SK-N-SH (cell line): ENCODE results near the gene OTOP2. TPM values are rescaled to one million over a fixed set of nuclear protein-coding genes. Genes with fewer than 3 reads are reported as not detected.

Experiments
- CTCF ChIA-PET: fragments of 300-600, 350-600 bp; formaldehyde crosslinking; extraction: SDS; loops from one replicate; lab custom pipeline; 2021; lab: Yijun Ruan, JAX
- POLR2A ChIA-PET: fragments of 350-600 bp; sonication (Branson Sonifier 250); formaldehyde crosslinking; extraction: SDS; loops from one replicate; lab custom pipeline; 2020; ENCODE audit warnings: antibody characterized with exemption, inconsistent platforms; lab: Yijun Ruan, JAX
- DNase-seq: peaks from one replicate; pipeline ENCODE4 v3.0.0; 2012
- H2AFZ ChIP-seq: fragments of 200-600 bp; sonication (generic); 2 replicates; pipeline ENCODE4 v1.8.1; 2016; ENCODE audit warnings: antibody characterized with exemption, mild to moderate bottlenecking, low read depth
- H3F3A ChIP-seq: fragments of 200-600 bp; sonication (generic); replicated peaks from 2 replicates; pipeline ENCODE3; 2016; ENCODE audit warnings: antibody characterized with exemption, mild to moderate bottlenecking; ENCODE audit not compliant: insufficient read depth
- H3K27ac ChIP-seq, 2 experiments: fragments of 200-500 bp in 1 of 2; fragments of 200-600 bp in 1 of 2; sonication (Bioruptor generic) in 1 of 2; sonication (generic), shearing (Covaris generic) in 1 of 2; 2 replicates each; pipeline versions ENCODE4 v1.5.1 to v1.6.1; 2014 to 2016; ENCODE audit warnings: low read depth in 2 of 2, inconsistent platforms in 1 of 2, low read length in 1 of 2, mild to moderate bottlenecking in 1 of 2, mixed read lengths in 1 of 2
- H3K27me3 ChIP-seq: fragments of 200-600 bp; sonication (generic), shearing (Covaris generic); 2 replicates; pipeline ENCODE4 v1.6.1; 2016; ENCODE audit warnings: mixed run types; ENCODE audit not compliant: insufficient read depth
- H3K36me3 ChIP-seq, 2 experiments: fragments of 200-500 bp in 1 of 2; fragments of 200-600 bp in 1 of 2; sonication (Bioruptor generic) in 1 of 2; sonication (generic) in 1 of 2; replicated peaks in 1 of 2; 2 replicates each; pipeline versions ENCODE3 to v1.5.1; 2014 to 2016; ENCODE audit warnings: low read length in 1 of 2, mild to moderate bottlenecking in 1 of 2; ENCODE audit not compliant: insufficient read depth in 2 of 2, control insufficient read depth in 1 of 2
- H3K4me1 ChIP-seq, 2 experiments: fragments of 200-500 bp in 1 of 2; fragments of 200-600 bp in 1 of 2; sonication (Bioruptor generic) in 1 of 2; sonication (generic), shearing (Covaris generic) in 1 of 2; 2 replicates each; pipeline versions ENCODE4 v1.5.1 to v1.6.1; 2014 to 2016; ENCODE audit warnings: low read depth in 1 of 2, low read length in 1 of 2, mixed run types in 1 of 2; ENCODE audit not compliant: insufficient read depth in 2 of 2, control insufficient read depth in 1 of 2
- H3K4me2 ChIP-seq: fragments of 200-600 bp; sonication (generic), shearing (Covaris generic); 2 replicates; pipeline ENCODE4 v1.6.1; 2017; ENCODE audit warnings: mixed run types
- H3K4me3 ChIP-seq, 2 experiments: fragments of 200-500 bp in 1 of 2; fragments of 200-600 bp in 1 of 2; sonication (Bioruptor generic) in 1 of 2; sonication (generic), shearing (Covaris generic) in 1 of 2; 2 replicates each; pipeline versions ENCODE4 v1.5.1 to v1.8.1; 2014 to 2016; ENCODE audit warnings: low read depth in 2 of 2, inconsistent platforms in 1 of 2, low read length in 1 of 2, mild to moderate bottlenecking in 1 of 2, mixed read lengths in 1 of 2, moderate library complexity in 1 of 2
- H3K79me2 ChIP-seq: fragments of 200-600 bp; sonication (generic); 2 replicates; pipeline ENCODE4 v1.8.1; 2017; ENCODE audit warnings: mild to moderate bottlenecking; ENCODE audit not compliant: insufficient read depth
- H3K9ac ChIP-seq: fragments of 200-600 bp; sonication (generic); 2 replicates; pipeline ENCODE4 v1.6.1; 2017; ENCODE audit warnings: mixed run types
- H3K9me2 ChIP-seq: fragments of 200-600 bp; sonication (generic); 2 replicates; pipeline ENCODE4 v1.6.1; 2017; ENCODE audit warnings: mixed run types
- H3K9me3 ChIP-seq: fragments of 200-600 bp; sonication (generic); 2 replicates; pipeline ENCODE4 v1.6.1; 2017; ENCODE audit warnings: mixed run types, mild to moderate bottlenecking, moderate library complexity
- H4K20me1 ChIP-seq: fragments of 200-600 bp; sonication (generic); 2 replicates; pipeline ENCODE4 v1.6.1; 2017; ENCODE audit warnings: mild to moderate bottlenecking, mixed run types; ENCODE audit not compliant: insufficient read depth
- CHD2 ChIP-seq: fragments of 150-350 bp; IDR thresholded peaks from 2 replicates; pipeline ENCODE4 v1.6.1; 2018; ENCODE audit warnings: low read length; ENCODE audit not compliant: partially characterized antibody
- EP300 ChIP-seq, 2 experiments: IDR thresholded peaks; 2 replicates each; pipeline versions ENCODE4 v1.4.0 to v1.6.1; 2012; ENCODE audit warnings: borderline replicate concordance in 1 of 2, low read depth in 1 of 2, low read length in 1 of 2
- EZH2phosphoT487 ChIP-seq: fragments of 200-600 bp; sonication (generic); IDR thresholded peaks from 2 replicates; pipeline ENCODE4 v1.6.1; 2017; ENCODE audit warnings: low read depth, mixed run types, mild to moderate bottlenecking, antibody characterized with exemption, moderate library complexity, borderline replicate concordance
- GATA2 ChIP-seq: sonication (generic); formaldehyde crosslinking; IDR thresholded peaks from 2 replicates; pipeline ENCODE4 v1.5.0; 2020; ENCODE audit warnings: mild to moderate bottlenecking, missing genetic modification reagents
- MXI1 ChIP-seq: IDR thresholded peaks from 2 replicates; pipeline ENCODE4 v1.6.1; 2012; ENCODE audit warnings: mild to moderate bottlenecking, low read depth, low read length, improper control_type of control experiment
- NFIC ChIP-seq: IDR thresholded peaks from 2 replicates; pipeline ENCODE4 v1.4.0; 2012; ENCODE audit warnings: borderline replicate concordance
- POLR2AphosphoS5 ChIP-seq: IDR thresholded peaks from 2 replicates; pipeline ENCODE4 v1.6.1; 2012; ENCODE audit warnings: low read depth, low read length
- RAD21 ChIP-seq: IDR thresholded peaks from 2 replicates; pipeline ENCODE4 v1.6.1; 2012; ENCODE audit warnings: mild to moderate bottlenecking, low read length
- SIN3A ChIP-seq: IDR thresholded peaks from 2 replicates; pipeline ENCODE4 v1.6.1; 2012; ENCODE audit warnings: low read depth, mild to moderate bottlenecking, low read length, moderate library complexity, borderline replicate concordance
- TAF1 ChIP-seq: IDR thresholded peaks from 2 replicates; pipeline ENCODE4 v1.6.1; 2012; ENCODE audit warnings: low read depth, mild to moderate bottlenecking, low read length, moderate library complexity, borderline replicate concordance
- TCF12 ChIP-seq: IDR thresholded peaks from 2 replicates; pipeline ENCODE4 v1.4.0; 2012
- YY1 ChIP-seq: IDR thresholded peaks from 2 replicates; pipeline ENCODE4 v1.4.0; 2012; ENCODE audit warnings: low read depth, mild to moderate bottlenecking
- WGBS: methylation state at CpG from one replicate; pipeline ENCODE4 v1.1.6; 2017; ENCODE audit warnings: low lambda C conversion rate; 5-methylcytosine and 5-hydroxymethylcytosine counted together
- polyA plus RNA-seq, 3 experiments: library from polyadenylated mRNA; depleted of rRNA; stranded (reverse); fragments of >200 nt; gene quantifications; 2 replicates each; pipeline ENCODE4 v1.2.3, GENCODE V29; 2012
- TF ChIP-seq, protein P1 (sequence below): fragments of 200-600 bp; sonication (generic); IDR thresholded peaks from 2 replicates; pipeline ENCODE4 v1.6.1; 2017; ENCODE audit warnings: antibody characterized with exemption, mild to moderate bottlenecking, moderate library complexity

The OTOP2 gene
- polyA plus RNA-seq, 1 of the 3 experiments (the other 2 are of a cell fraction), result not detected

DNA sequence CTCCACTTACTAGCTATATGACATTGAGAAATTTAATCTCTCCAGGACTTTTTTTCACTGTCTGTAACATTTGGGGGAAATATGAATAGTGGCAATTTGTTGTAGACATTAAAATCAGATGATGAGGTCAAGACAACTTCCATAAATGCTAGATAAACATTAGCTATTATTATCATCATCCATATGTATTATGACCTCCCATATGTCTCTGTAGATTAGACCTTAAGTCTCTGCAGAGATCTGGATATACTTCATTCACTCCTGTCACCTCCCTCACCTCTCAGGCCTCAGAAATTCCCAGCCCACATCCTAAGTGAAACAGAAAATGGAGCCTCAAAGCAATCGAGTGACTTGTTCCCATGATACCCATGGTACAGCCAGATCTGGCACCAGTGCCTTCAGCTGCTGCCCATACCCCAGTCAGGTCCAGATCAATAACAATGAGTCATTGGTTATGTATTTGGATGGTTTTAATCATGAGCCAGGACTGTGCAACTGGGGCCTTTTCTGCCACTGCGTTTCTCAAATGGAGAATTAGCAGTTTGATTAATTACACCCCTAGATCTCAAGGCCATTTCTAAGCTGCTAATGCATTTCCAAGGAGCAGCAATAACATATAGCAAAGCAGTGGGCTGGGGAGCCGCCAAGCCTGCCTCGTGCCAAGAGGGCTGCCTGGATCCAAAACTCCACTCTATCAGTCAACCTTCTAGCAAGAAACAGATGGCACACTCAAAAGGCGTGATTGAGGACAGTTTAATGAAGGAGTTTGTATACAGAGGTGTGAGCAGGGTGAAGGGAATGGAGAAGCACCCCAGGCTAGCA is 48.7 kb upstream of the OTOP2 start:
- ChIA-PET POLR2A (no interaction called here), CTCF (interaction anchor here (47.7 kb wide), 1 partner anchor 57 kb away, joined by 3869 read pairs; the partner anchor contains the start of genes GRIN2C and NAT9)

DNA sequence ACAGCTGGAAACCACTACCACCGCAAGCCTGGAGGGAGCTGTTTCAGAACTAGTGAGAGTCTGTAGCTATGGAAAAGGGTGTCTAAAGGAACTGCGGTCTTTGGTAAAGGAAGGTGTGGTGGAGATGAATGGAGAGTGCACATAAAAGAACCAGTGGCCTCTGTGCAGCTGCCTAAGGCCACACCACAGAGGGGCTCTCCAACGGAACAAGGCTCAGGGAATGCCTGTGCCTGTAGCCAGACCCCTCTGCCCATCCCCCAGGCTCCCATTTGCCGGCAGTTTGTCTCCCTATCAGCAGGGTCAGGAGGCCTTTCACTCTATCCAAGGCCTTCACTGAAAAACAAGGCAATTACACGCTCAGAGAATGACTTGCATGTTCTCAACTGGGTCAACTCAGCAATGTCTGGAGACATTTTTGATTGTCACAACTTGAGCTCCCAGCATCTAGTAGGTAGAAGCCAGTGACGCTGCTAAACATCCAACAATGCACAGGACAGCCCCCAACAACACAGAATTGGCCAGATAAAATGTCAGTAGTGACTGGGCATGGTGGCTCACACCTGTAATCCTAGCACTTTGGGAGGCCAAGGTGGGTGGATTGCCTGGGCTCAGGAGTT is 48.0 kb upstream of the OTOP2 start:
- peaks cover 9 to 19% of the 10 kb centered on the region in 2 experiments; a peak in 3 of 4 replicates for H3K4me1 ChIP-seq
- H3K9ac ChIP-seq, result no peak overlapping the region
- H3K79me2 ChIP-seq, result peaks cover 13% of the 10 kb centered on the region
- no peaks in the 10 kb centered on the region for H4K20me1 ChIP-seq
- CTCF ChIA-PET, result interaction anchor here (47.7 kb wide), 1 partner anchor 58 kb away, joined by 3869 read pairs; the partner anchor contains the start of genes GRIN2C and NAT9
- H2AFZ ChIP-seq, result no peak overlapping the region
- no peaks in the 10 kb centered on the region for H3K27me3 ChIP-seq
- POLR2A ChIA-PET, result no interaction called here
- H3K36me3 ChIP-seq, result peaks cover 0 to 2% of the 10 kb centered on the region in 2 experiments
- H3K4me3 ChIP-seq, result no peak overlapping the region
- TF ChIP-seq YY1 (no peak), EP300 (IDR thresholded peaks at IDR 0.05; ENCODE audit: borderline replicate concordance in 1 of 2, low read depth in 1 of 2, low read length in 1 of 2) (no peak), MXI1 (no peak), POLR2AphosphoS5 (no peak), EZH2phosphoT487 (no peak), GATA2 (no peak), RAD21 (no peak)
- TF ChIP-seq, protein P1, sequence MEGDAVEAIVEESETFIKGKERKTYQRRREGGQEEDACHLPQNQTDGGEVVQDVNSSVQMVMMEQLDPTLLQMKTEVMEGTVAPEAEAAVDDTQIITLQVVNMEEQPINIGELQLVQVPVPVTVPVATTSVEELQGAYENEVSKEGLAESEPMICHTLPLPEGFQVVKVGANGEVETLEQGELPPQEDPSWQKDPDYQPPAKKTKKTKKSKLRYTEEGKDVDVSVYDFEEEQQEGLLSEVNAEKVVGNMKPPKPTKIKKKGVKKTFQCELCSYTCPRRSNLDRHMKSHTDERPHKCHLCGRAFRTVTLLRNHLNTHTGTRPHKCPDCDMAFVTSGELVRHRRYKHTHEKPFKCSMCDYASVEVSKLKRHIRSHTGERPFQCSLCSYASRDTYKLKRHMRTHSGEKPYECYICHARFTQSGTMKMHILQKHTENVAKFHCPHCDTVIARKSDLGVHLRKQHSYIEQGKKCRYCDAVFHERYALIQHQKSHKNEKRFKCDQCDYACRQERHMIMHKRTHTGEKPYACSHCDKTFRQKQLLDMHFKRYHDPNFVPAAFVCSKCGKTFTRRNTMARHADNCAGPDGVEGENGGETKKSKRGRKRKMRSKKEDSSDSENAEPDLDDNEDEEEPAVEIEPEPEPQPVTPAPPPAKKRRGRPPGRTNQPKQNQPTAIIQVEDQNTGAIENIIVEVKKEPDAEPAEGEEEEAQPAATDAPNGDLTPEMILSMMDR, result no peak
- no peak for DNase-seq
- H3K9me3 ChIP-seq, result no peaks in the 10 kb centered on the region
- WGBS, result 69% methylated on average over 6 of the region's 6 CpGs
- H3K27ac ChIP-seq, result no peak overlapping the region
- no peaks in the 10 kb centered on the region for H3K9me2 ChIP-seq
- no peaks in the 10 kb centered on the region for H3F3A ChIP-seq
- H3K4me2 ChIP-seq, result no peak overlapping the region

More for the DNA sequence above, 48.7 kb upstream of the OTOP2 start:
- Histone ChIP-seq H3K9ac (no peak overlapping the region), H3F3A (no peaks in the 10 kb centered on the region), H3K27ac (no peak overlapping the region), H3K4me2 (no peak overlapping the region), H3K36me3 (peaks cover 0 to 2% of the 10 kb centered on the region in 2 experiments), H3K9me3 (no peaks in the 10 kb centered on the region), H3K27me3 (no peaks in the 10 kb centered on the region), H2AFZ (no peak overlapping the region), H4K20me1 (no peaks in the 10 kb centered on the region), H3K4me3 (no peak overlapping the region), H3K4me1 (peaks cover 12 to 19% of the 10 kb centered on the region in 2 experiments; a peak in 3 of 4 replicates), H3K9me2 (no peaks in the 10 kb centered on the region), H3K79me2 (peaks cover 15% of the 10 kb centered on the region)
- TF ChIP-seq EP300 (IDR thresholded peaks at IDR 0.05; ENCODE audit: borderline replicate concordance in 1 of 2, low read depth in 1 of 2, low read length in 1 of 2), result no peak
- no peak for TF ChIP-seq NFIC
- no peak for TF ChIP-seq RAD21
- TF ChIP-seq TAF1, result no peak
- no peak for TF ChIP-seq SIN3A
- TF ChIP-seq GATA2, result no peak
- TF ChIP-seq CHD2, result no peak
- no peak for TF ChIP-seq TCF12
- WGBS, result 67% methylated on average over 5 of the region's 5 CpGs
- no peak for DNase-seq
